K562 (cell line): ENCODE results near the gene SLC25A15. TPM values are rescaled to one million over a fixed set of nuclear protein-coding genes. Genes with fewer than 3 reads are reported as not detected.

Source experiments
- CAMTA2 ChIP-seq: fragments of 250-450 bp; sonication (Bioruptor Pico); conservative IDR thresholded peaks from 2 replicates; pipeline ENCODE4 v1.5.1; 2022
- CHD1 ChIP-seq: fragments of 200-600 bp; sonication (generic); IDR thresholded peaks from one replicate; pipeline ENCODE4 v1.6.1; 2012; ENCODE audit warnings: mild to moderate bottlenecking, moderate library complexity, low read length, inconsistent platforms
- FOXA1 ChIP-seq: fragments of 450-650 bp; IDR thresholded peaks from 2 replicates; pipeline ENCODE4 v1.6.1; 2016; ENCODE audit warnings: mild to moderate bottlenecking, borderline replicate concordance
- FOXK2 ChIP-seq, 2 experiments: fragments of 450-650 bp; IDR thresholded peaks in 1 of 2; conservative IDR thresholded peaks in 1 of 2; 2 replicates each; pipeline ENCODE4 v1.6.1; 2016; ENCODE audit warnings: low read depth in 2 of 2, mild to moderate bottlenecking in 1 of 2
- HOXB6 ChIP-seq: fragments of 250-450 bp; sonication (Bioruptor Pico); IDR thresholded peaks from 2 replicates; pipeline ENCODE4 v1.5.1; 2022; ENCODE audit warnings: mild to moderate bottlenecking, borderline replicate concordance
- KAT7 ChIP-seq: sonication (generic); formaldehyde crosslinking; IDR thresholded peaks from 2 replicates; pipeline ENCODE4 v1.8.0; 2022; ENCODE audit warnings: missing genetic modification reagents, mild to moderate bottlenecking, borderline replicate concordance
- KHSRP ChIP-seq: fragments of 450-650 bp; IDR thresholded peaks from 2 replicates; pipeline ENCODE4 v1.6.1; 2017
- MAFG ChIP-seq: fragments of 450-650 bp; conservative IDR thresholded peaks from 2 replicates; pipeline ENCODE4 v1.6.1; 2016; ENCODE audit warnings: missing genetic modification characterization, missing compliant biosample characterization
- MECOM ChIP-seq: fragments of 250-450 bp; sonication (Bioruptor Pico); IDR thresholded peaks from 2 replicates; pipeline ENCODE4 v1.8.0; 2022; ENCODE audit warnings: inconsistent platforms
- NFE2 ChIP-seq: IDR thresholded peaks from 2 replicates; pipeline ENCODE4 v1.6.1; 2014; ENCODE audit warnings: antibody characterized with exemption, low read depth
- NFE2L1 ChIP-seq: fragments of 450-650 bp; IDR thresholded peaks from 2 replicates; pipeline ENCODE4 v1.6.1; 2016; ENCODE audit warnings: missing genetic modification characterization, low read depth, mild to moderate bottlenecking, missing compliant biosample characterization, moderate library complexity, borderline replicate concordance
- RAD51 ChIP-seq: fragments of 450-650 bp; IDR thresholded peaks from 2 replicates; pipeline ENCODE4 v1.7.1; 2016; ENCODE audit warnings: low read depth, mild to moderate bottlenecking, borderline replicate concordance
- TAL1 ChIP-seq: fragments of 450-650 bp; IDR thresholded peaks from 2 replicates; pipeline ENCODE4 v1.6.1; 2016; ENCODE audit warnings: mild to moderate bottlenecking
- U2AF2 ChIP-seq: fragments of 200-400 bp; formaldehyde crosslinking; optimal IDR thresholded peaks from 2 replicates; pipeline ENCODE3; 2017; ENCODE audit warnings: low read depth, mild to moderate bottlenecking, low read length
- ZNF134 ChIP-seq: fragments of 250-450 bp; sonication (Bioruptor Pico); conservative IDR thresholded peaks from 2 replicates; pipeline ENCODE4 v1.4.0; 2020
- ZNF146 ChIP-seq: IDR thresholded peaks from one replicate; pipeline ENCODE4 v1.6.1; 2018; ENCODE audit warnings: missing compliant biosample characterization; ENCODE audit not compliant: unreplicated experiment
- ZNF282 ChIP-seq: sonication (generic); formaldehyde crosslinking; IDR thresholded peaks from 2 replicates; pipeline ENCODE4 v1.8.1; 2023; ENCODE audit warnings: missing genetic modification reagents
- ZNF57 ChIP-seq: fragments of 450-650 bp; formaldehyde crosslinking; IDR thresholded peaks from 2 replicates; pipeline ENCODE4 v1.4.0; 2020; ENCODE audit warnings: mild to moderate bottlenecking, moderate library complexity
- ZNF586 ChIP-seq: fragments of 450-650 bp; formaldehyde crosslinking; conservative IDR thresholded peaks from 2 replicates; pipeline ENCODE4 v1.4.0; 2020; ENCODE audit warnings: mild to moderate bottlenecking, moderate library complexity
- polyA plus RNA-seq, 8 experiments: library from polyadenylated mRNA; depleted of rRNA in 4 of 8; stranded (reverse) in 5 of 8; unstranded in 3 of 8; fragments of >200 nt; fragmentation: Nextera tagmentation in 2 of 8; fragmentation: Illumina TruSeq in 1 of 8; extraction: Ambion mirVana in 2 of 8; extraction: Trizol in 1 of 8; gene quantifications; 2 replicates each; pipeline versions ENCODE4 v1.2.1 to v1.2.3, GENCODE V29; 2011 to 2014; ENCODE audit warnings: inconsistent platforms in 1 of 8, missing spikeins in 1 of 8
- total RNA-seq, 7 experiments: library from RNA; depleted of rRNA in 6 of 7; stranded (reverse); fragments of >200 nt in 6 of 7; fragmentation: Illumina TruSeq in 2 of 7; extraction: Trizol in 2 of 7; gene quantifications; 2 replicates each; pipeline versions ENCODE4 v1.2.1 to v1.2.3, GENCODE V29; 2011 to 2021; ENCODE audit warnings: low replicate concordance in 1 of 7
- TF ChIP-seq, protein P1 (sequence below), 2 experiments: fragments of 450-650 bp; IDR thresholded peaks; 2 replicates each; pipeline ENCODE4 v1.6.1; 2018; ENCODE audit warnings: mild to moderate bottlenecking in 2 of 2, low read depth in 1 of 2; ENCODE audit not compliant: partially characterized antibody in 2 of 2
- TF ChIP-seq, protein P2 (sequence below): sonication (generic); formaldehyde crosslinking; IDR thresholded peaks from 2 replicates; pipeline ENCODE4 v1.8.1; 2023; ENCODE audit warnings: mild to moderate bottlenecking, missing genetic modification reagents
- TF ChIP-seq, protein P3 (sequence below): fragments of 250-450 bp; sonication (Bioruptor Pico); IDR thresholded peaks from 2 replicates; pipeline ENCODE4 v1.4.0; 2020; ENCODE audit warnings: mild to moderate bottlenecking, moderate library complexity

SLC25A15 gene
- total and polyA plus RNA-seq, 9 of the 15 experiments (the other 6 are each of a cell fraction or from before 2014, with no cell fraction given): 3.5 to 30.5 (median 20.3) TPM

DNA sequence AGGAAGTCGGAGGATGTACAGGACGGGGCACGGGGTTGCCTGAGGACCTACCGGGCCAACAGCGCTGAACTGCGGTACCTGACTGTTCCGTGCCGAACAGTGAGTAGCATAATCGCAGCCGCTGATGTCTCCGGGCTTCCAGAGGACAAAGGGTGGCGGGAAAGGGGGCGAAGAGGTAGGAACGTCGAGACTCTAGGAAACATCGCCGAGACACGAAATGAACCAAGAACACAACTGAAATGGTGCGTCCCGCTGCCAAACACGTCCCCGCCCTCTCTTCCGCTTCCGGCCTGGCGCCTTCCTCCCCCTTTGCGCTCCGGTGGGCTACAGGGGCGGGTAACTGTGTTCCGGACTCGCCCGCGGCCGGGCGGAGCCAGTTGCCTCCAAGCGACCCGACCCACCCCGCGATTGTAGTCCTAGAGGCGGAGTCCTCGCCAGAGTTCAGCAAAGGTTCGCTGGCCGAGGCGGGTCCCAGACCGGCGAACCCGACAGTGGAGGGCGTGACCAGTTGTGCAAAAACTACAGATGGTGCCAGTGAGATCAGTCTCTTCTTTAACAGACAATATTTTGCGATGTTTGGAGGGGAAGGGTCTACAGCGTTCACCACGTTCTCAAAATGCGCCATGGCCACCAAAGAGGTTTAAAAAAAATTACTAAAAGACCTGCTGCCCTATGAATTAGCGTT is 18.3 kb upstream of the SLC25A15 start, which contains the start of gene MRPS31 (continued):
- TF ChIP-seq, protein P1, sequence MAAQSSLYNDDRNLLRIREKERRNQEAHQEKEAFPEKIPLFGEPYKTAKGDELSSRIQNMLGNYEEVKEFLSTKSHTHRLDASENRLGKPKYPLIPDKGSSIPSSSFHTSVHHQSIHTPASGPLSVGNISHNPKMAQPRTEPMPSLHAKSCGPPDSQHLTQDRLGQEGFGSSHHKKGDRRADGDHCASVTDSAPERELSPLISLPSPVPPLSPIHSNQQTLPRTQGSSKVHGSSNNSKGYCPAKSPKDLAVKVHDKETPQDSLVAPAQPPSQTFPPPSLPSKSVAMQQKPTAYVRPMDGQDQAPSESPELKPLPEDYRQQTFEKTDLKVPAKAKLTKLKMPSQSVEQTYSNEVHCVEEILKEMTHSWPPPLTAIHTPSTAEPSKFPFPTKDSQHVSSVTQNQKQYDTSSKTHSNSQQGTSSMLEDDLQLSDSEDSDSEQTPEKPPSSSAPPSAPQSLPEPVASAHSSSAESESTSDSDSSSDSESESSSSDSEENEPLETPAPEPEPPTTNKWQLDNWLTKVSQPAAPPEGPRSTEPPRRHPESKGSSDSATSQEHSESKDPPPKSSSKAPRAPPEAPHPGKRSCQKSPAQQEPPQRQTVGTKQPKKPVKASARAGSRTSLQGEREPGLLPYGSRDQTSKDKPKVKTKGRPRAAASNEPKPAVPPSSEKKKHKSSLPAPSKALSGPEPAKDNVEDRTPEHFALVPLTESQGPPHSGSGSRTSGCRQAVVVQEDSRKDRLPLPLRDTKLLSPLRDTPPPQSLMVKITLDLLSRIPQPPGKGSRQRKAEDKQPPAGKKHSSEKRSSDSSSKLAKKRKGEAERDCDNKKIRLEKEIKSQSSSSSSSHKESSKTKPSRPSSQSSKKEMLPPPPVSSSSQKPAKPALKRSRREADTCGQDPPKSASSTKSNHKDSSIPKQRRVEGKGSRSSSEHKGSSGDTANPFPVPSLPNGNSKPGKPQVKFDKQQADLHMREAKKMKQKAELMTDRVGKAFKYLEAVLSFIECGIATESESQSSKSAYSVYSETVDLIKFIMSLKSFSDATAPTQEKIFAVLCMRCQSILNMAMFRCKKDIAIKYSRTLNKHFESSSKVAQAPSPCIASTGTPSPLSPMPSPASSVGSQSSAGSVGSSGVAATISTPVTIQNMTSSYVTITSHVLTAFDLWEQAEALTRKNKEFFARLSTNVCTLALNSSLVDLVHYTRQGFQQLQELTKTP (IDR thresholded peaks at IDR 0.05; ENCODE audit: low read depth in 1 of 2, partially characterized antibody in 2 of 2): no peak
- TF ChIP-seq CAMTA2 (CRISPR knock-in tag) (no peak), RAD51 (no peak), ZNF146 (CRISPR knock-in tag) (no peak), KHSRP (no peak), TAL1 (0 out of 2 replicates have a peak, but pooled peaks have one; percentile 22), ZNF282 (no peak), ZNF57 (CRISPR knock-in tag) (no peak), ZNF134 (CRISPR knock-in tag) (no peak), MECOM (CRISPR knock-in tag) (no peak), HOXB6 (no peak), NFE2 (no peak), KAT7 (CRISPR knock-in tag) (no peak; the same call in 1 of the 2 replicates), NFE2L1 (tag) (no peak), CHD1 (no peak), U2AF2 (no peak), FOXA1 (no peak), FOXK2 (conservative IDR thresholded peaks at IDR 0.05 in 1 of 2, IDR thresholded peaks at IDR 0.05 in 1 of 2; ENCODE audit: low read depth in 2 of 2) (peak; percentile 78 to 87), MAFG (tag) (no peak), ZNF586 (CRISPR knock-in tag) (no peak)
- TF ChIP-seq, protein P2, sequence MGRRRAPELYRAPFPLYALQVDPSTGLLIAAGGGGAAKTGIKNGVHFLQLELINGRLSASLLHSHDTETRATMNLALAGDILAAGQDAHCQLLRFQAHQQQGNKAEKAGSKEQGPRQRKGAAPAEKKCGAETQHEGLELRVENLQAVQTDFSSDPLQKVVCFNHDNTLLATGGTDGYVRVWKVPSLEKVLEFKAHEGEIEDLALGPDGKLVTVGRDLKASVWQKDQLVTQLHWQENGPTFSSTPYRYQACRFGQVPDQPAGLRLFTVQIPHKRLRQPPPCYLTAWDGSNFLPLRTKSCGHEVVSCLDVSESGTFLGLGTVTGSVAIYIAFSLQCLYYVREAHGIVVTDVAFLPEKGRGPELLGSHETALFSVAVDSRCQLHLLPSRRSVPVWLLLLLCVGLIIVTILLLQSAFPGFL (CRISPR knock-in tag): no peak
- TF ChIP-seq, protein P3, sequence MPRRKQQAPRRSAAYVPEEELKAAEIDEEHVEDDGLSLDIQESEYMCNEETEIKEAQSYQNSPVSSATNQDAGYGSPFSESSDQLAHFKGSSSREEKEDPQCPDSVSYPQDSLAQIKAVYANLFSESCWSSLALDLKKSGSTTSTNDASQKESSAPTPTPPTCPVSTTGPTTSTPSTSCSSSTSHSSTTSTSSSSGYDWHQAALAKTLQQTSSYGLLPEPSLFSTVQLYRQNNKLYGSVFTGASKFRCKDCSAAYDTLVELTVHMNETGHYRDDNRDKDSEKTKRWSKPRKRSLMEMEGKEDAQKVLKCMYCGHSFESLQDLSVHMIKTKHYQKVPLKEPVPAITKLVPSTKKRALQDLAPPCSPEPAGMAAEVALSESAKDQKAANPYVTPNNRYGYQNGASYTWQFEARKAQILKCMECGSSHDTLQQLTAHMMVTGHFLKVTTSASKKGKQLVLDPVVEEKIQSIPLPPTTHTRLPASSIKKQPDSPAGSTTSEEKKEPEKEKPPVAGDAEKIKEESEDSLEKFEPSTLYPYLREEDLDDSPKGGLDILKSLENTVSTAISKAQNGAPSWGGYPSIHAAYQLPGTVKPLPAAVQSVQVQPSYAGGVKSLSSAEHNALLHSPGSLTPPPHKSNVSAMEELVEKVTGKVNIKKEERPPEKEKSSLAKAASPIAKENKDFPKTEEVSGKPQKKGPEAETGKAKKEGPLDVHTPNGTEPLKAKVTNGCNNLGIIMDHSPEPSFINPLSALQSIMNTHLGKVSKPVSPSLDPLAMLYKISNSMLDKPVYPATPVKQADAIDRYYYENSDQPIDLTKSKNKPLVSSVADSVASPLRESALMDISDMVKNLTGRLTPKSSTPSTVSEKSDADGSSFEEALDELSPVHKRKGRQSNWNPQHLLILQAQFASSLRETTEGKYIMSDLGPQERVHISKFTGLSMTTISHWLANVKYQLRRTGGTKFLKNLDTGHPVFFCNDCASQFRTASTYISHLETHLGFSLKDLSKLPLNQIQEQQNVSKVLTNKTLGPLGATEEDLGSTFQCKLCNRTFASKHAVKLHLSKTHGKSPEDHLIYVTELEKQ: no peak
